Dendritic cell treated with granulocyte-macrophage colony-stimulating factor and Interleukin-4, amounts not matched to agents 40 ng/mL and 50 ng/mL, for 4 days (primary cell): ENCODE data around the gene ZDHHC8.

Experiments used
- H3K27ac Mint-ChIP-seq: one replicate; pipeline ENCODE4 v1.8.0; 2022; ENCODE audit warnings: mild to moderate bottlenecking, mixed read lengths
- H3K27me3 Mint-ChIP-seq: one replicate; pipeline ENCODE4 v1.8.0; 2022; ENCODE audit warnings: mild to moderate bottlenecking, mixed read lengths
- H3K36me3 Mint-ChIP-seq: one replicate; pipeline ENCODE4 v1.8.0; 2022; ENCODE audit warnings: low read depth, mixed read lengths
- H3K4me1 Mint-ChIP-seq: one replicate; pipeline ENCODE4 v1.8.0; 2022; ENCODE audit warnings: low read depth, mixed read lengths
- H3K4me3 Mint-ChIP-seq: one replicate; pipeline ENCODE4 v1.8.0; 2022; ENCODE audit warnings: mild to moderate bottlenecking, moderate library complexity, mixed read lengths
- H3K9me3 Mint-ChIP-seq: one replicate; pipeline ENCODE4 v1.8.0; 2022; ENCODE audit warnings: mixed read lengths
- intact Hi-C: fragments of 100-400 bp; cut with micrococcal nuclease; formaldehyde crosslinking; loops from one replicate; pipeline ENCODE4 v1.15.0; 2022

The ZDHHC8 gene

GRCh38 chr22:20146777-20147176, 15.2 kb downstream of the ZDHHC8 start:
- no peak overlapping the region for H3K27ac Mint-ChIP-seq
- no peak overlapping the region for H3K4me3 Mint-ChIP-seq
- H3K36me3 Mint-ChIP-seq, result peaks cover 42% of the 10 kb centered on the region
- H3K27me3 Mint-ChIP-seq, result no peaks in the 10 kb centered on the region
- H3K9me3 Mint-ChIP-seq, result no peaks in the 10 kb centered on the region
- H3K4me1 Mint-ChIP-seq, result no peaks in the 10 kb centered on the region
- intact Hi-C loops, result no loop called here

DNA sequence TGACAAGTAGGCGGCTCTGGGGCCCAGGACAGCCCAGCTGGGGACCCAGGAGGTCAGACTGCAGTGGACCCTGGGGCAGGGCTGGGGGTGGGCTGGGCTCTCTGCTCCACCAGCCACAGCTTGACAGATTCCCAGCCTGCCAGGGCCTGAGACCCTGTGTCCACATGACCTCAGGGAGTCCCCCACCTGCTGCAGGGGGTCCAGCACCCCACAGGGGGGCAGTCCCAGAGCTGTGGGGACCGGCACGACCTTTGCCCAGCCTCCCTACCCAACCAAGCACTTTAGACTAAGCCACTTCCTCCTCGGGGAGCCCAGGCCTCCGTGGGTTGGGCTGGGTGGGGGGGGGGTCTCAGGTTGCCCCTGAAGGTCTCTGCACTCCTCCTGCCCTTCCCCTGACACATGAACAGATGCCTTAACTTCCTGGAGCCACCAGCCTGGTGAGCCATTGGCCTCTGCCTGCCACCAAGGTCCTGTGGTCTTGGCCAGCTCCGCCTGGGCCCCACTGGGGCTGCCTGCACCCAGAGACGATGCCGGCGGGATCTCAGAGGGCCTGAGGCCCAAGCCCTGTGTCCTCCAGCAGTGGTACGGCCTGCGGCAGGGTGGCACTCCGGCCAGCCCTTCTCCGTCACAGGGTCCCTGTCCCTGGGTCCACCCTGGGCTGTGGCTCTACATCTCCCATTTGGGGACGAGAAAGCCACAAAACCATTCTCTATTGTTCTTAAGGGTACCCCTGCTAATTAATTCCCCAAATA, 15.8 kb downstream of the ZDHHC8 start:
- peaks cover 36% of the 10 kb centered on the region for H3K36me3 Mint-ChIP-seq
- no peaks in the 10 kb centered on the region for H3K4me1 Mint-ChIP-seq
- no peak overlapping the region for H3K27ac Mint-ChIP-seq
- intact Hi-C loops, result no loop called here
- H3K4me3 Mint-ChIP-seq, result no peak overlapping the region
- H3K27me3 Mint-ChIP-seq, result peaks cover 2% of the 10 kb centered on the region
- no peaks in the 10 kb centered on the region for H3K9me3 Mint-ChIP-seq

DNA sequence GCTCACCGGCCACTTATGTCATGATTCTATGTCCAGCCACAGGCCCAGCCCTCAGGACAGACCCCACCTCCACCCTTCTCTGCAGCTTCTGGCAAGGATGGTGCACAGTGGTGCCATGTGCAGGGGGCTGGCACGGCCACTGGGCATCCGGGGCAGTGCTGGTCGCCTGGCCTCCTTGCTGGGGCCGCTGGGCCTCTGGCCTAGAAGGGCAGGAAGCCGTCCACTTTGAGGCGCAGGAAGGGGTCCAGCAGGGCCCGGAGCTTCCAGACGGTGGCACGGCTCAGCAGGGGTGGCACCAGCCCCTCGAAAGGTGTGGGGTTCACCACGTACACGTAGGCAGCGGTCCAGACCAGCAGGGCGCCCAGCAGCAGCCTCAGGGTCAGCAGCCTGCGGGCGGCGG, 16.8 kb downstream of the ZDHHC8 start:
- intact Hi-C loops, result no loop called here
- no peaks in the 10 kb centered on the region for H3K4me1 Mint-ChIP-seq
- H3K27me3 Mint-ChIP-seq, result peaks cover 2% of the 10 kb centered on the region
- H3K36me3 Mint-ChIP-seq, result peaks cover 26% of the 10 kb centered on the region
- H3K9me3 Mint-ChIP-seq, result no peaks in the 10 kb centered on the region
- no peak overlapping the region for H3K27ac Mint-ChIP-seq
- H3K4me3 Mint-ChIP-seq, result no peak overlapping the region

- Mint-ChIP-seq H3K27ac (no peak overlapping the region), H3K4me1 (no peaks in the 10 kb centered on the region), H3K9me3 (no peaks in the 10 kb centered on the region), H3K36me3 (peaks cover 14% of the 10 kb centered on the region), H3K27me3 (peaks cover 9% of the 10 kb centered on the region), H3K4me3 (no peak overlapping the region)
- intact Hi-C loops, result no loop called here
These were observed 17.9 kb downstream of the ZDHHC8 start for GRCh38 chr22:20149257-20150250.

DNA sequence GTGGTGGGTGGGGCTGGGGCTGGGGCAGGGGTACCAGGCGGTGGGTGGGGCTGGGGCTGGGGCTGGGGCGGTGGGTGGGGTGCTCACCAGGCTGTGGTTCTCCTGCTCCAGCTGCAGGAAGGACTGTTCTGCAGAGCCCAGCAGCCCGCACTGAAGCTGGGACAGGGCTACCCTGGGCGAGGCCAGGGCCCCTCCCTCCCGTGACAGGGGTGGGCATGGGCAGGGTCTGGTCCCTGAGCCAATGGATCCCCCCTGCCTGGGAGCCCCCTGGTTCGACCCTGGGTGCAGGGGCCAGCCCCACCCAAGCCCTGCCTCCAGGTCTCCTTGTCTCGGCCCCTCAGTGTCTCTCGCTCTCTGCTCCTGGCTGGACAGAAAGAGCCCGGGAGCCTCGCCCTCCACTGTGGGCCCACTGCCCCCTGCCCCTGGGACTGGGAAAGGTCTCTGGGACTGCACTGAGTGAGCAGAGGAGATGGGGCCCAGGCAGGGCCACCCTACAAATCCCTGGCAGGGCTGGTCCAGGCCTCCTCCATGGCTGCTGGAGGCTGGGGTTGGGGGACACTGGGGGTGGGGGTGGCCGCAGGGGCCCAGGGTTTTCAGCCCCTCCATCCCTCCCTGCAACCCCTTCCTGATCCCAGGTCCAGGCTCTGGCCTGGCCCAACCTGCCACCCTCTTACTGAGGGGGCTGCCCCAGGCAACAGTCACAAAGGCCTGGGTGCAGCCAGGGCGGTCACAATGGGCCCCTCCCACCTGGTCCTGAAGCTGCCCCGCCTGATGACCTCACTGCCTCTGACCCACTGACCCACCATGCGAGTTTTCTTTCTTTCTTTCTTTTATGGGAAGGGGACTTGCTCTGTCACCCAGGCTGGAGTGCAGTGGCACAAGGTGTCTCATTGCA, 19.0 kb downstream of the ZDHHC8 start, which contains the start of gene CCDC188:
Gene CCDC188, minus strand, starts transcription at position 675 of the 895 bp plus-strand sequence. Its CDS starts 69 bp downstream, at position 606.
- intact Hi-C loops, result no loop called here
- Mint-ChIP-seq H3K36me3 (peaks cover 4% of the 10 kb centered on the region), H3K27me3 (peaks cover 11% of the 10 kb centered on the region), H3K4me3 (no peak within 1 kb of the TSS), H3K27ac (no peak within 1 kb of the TSS), H3K4me1 (no peaks in the 10 kb centered on the region), H3K9me3 (no peaks in the 10 kb centered on the region)

DNA sequence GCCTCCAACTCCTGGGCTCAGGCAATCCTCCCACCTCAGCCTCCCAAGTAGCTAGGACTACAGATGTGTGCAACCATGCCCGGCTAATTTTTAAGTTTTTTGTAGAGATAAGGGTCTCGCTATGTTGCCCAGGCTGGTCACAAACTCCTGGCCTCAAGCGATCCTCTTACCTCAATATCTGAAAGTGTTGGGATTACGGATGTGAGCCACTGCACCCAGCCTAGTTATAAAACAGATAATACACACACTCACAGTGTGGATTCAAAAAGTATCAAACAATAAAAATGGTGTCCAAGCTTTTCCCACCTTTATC, 19.6 kb downstream of the ZDHHC8 start:
- intact Hi-C loops, result no loop called here
- Mint-ChIP-seq H3K4me1 (no peaks in the 10 kb centered on the region), H3K9me3 (no peaks in the 10 kb centered on the region), H3K4me3 (no peak overlapping the region), H3K36me3 (no peaks in the 10 kb centered on the region), H3K27ac (no peak overlapping the region), H3K27me3 (peaks cover 11% of the 10 kb centered on the region)

DNA sequence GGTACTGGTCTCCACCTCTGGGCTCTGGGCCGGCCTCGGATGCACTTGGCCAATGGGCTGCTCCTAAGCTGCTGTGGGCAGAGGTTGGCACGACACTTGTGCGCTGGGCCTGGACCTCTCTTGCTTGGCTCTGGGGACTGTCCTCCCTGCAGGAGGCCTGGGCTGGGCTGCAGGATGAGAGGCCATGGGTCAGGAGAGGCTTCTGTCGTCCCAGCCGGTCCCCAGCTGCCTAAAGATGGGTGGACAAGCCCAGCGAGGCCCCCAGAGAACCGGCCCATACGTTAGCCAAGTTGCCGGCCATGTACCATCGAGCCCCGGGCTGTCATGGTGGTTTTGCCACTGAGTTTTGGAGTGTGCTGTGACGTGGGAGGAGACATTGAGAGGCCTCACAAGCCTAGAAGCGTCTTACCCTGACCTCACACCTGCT, 20.9 kb downstream of the ZDHHC8 start:
- Mint-ChIP-seq H3K27me3 (peaks cover 18% of the 10 kb centered on the region), H3K4me1 (no peaks in the 10 kb centered on the region), H3K4me3 (no peak overlapping the region), H3K36me3 (no peaks in the 10 kb centered on the region), H3K9me3 (no peaks in the 10 kb centered on the region), H3K27ac (no peak overlapping the region)
- intact Hi-C loops, result no loop called here

DNA sequence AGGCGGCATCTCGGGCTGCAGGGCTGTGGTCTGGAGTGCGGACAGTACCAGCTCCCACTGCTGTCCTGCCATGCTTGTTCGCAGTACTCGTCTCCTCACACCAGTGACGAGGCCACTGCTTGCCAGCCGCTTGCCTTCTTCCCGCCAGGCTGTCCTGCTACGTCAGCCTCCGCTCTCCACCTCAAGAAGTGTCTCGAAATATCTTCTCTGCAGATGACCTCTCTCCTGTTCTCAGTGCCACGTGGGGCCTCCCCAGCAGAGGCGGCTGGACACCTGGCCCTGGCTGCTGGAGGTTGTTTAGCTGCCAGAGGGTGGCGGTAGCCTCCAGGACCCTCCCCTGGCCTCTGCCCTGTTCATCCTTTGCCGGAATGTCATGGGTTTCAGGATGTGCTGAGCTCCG, 22.3 kb downstream of the ZDHHC8 start:
- Mint-ChIP-seq H3K4me3 (no peak overlapping the region), H3K27ac (no peak overlapping the region), H3K27me3 (peaks cover 27% of the 10 kb centered on the region), H3K36me3 (no peaks in the 10 kb centered on the region), H3K4me1 (no peaks in the 10 kb centered on the region), H3K9me3 (no peaks in the 10 kb centered on the region)
- intact Hi-C loops, result no loop called here

DNA sequence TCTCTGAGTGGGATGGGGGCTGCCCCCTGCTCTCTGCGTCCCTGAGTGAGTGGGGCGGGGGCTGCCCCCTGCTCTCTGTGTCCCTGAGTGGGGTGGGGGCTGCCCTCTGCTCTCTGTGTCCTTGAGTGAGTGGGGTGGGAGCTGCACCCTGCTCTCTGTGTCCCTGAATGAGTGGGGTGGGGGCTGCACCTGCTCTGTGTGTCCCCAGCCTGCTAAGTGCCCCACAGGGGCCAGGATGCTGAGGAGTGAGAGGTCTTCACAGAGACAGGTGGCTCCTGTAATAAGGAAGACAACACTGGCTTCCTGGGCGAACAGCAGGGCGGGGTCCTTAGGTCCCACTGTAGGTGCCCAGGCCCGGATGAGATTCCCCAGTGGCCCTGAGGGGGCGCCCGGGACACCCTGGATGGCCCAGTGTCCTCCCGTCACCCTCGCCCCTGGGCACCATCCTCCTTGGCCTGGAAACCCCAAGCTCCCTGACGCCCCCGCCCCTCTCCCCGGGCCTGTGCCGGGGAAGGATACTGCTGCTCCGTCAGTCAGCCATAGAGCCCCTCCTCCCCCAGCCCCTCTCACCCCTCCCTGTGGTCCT, 23.1 kb downstream of the ZDHHC8 start:
- Mint-ChIP-seq H3K27me3 (peaks cover 34% of the 10 kb centered on the region), H3K36me3 (no peaks in the 10 kb centered on the region), H3K4me1 (no peaks in the 10 kb centered on the region), H3K27ac (no peak overlapping the region), H3K4me3 (no peak overlapping the region), H3K9me3 (no peaks in the 10 kb centered on the region)
- intact Hi-C loops, result no loop called here

DNA sequence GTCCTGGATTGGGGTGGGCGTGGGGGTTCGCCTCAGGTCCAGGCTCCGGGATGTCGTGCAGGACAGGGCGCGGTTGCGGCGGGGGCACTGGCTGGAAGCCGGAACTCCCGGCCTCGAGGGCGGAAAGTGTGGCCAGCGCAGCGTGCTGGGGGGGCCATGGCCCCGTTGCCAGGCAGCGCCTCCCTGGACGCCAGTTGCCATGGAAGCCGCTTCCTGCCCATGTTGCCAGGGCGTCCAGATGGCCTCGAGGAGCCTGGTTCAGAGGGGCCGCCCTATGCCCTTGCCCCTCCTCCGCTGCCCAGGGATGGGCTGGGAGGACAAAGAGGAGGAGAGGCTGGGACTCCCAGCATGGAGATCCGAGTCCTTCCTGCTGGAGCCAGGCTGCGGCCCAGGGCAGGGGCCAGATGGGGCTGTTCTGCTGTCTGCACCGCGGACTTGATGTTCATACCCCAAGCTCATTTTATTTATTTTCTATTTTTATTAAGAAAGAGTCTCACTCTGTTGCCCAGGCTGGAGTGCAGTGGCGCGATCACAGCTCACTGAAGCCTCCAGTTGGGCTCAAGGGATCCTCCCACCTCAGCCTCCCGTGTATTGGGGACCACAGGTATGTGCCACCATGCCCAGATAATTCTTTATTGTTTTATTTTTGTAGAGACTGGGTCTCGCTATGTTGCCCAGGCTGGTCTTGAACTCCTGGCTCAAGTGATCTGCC, 23.9 kb downstream of the ZDHHC8 start:
- no peaks in the 10 kb centered on the region for H3K4me1 Mint-ChIP-seq
- no peaks in the 10 kb centered on the region for H3K9me3 Mint-ChIP-seq
- no peak overlapping the region for H3K27ac Mint-ChIP-seq
- no peak overlapping the region for H3K4me3 Mint-ChIP-seq
- H3K36me3 Mint-ChIP-seq, result no peaks in the 10 kb centered on the region
- H3K27me3 Mint-ChIP-seq, result peaks cover 38% of the 10 kb centered on the region
- intact Hi-C loops, result no loop called here

- no peak overlapping the region for H3K4me3 Mint-ChIP-seq
- H3K27ac Mint-ChIP-seq, result no peak overlapping the region
- H3K4me1 Mint-ChIP-seq, result no peaks in the 10 kb centered on the region
- intact Hi-C loops, result no loop called here
- H3K27me3 Mint-ChIP-seq, result peaks cover 39% of the 10 kb centered on the region
- H3K36me3 Mint-ChIP-seq, result no peaks in the 10 kb centered on the region
- no peaks in the 10 kb centered on the region for H3K9me3 Mint-ChIP-seq
These were observed 24.4 kb downstream of the ZDHHC8 start for GRCh38 chr22:20156042-20156389.

- intact Hi-C loops, result no loop called here
- H3K9me3 Mint-ChIP-seq, result no peaks in the 10 kb centered on the region
- H3K27ac Mint-ChIP-seq, result no peak overlapping the region
- H3K4me1 Mint-ChIP-seq, result no peaks in the 10 kb centered on the region
- H3K36me3 Mint-ChIP-seq, result no peaks in the 10 kb centered on the region
- H3K27me3 Mint-ChIP-seq, result peaks cover 42% of the 10 kb centered on the region
- no peak overlapping the region for H3K4me3 Mint-ChIP-seq
These were observed 25.2 kb downstream of the ZDHHC8 start for GRCh38 chr22:20156611-20157429.
